Trophoblast cell (in vitro differentiated cells and primary cell): ENCODE data around the gene DUT.

Experiments used
- DNase-seq, 2 donors: peaks; one replicate each; pipeline ENCODE4 v3.0.0-alpha.2; 2016
- H2AFZ ChIP-seq: 2 replicates; pipeline ENCODE4 v1.6.1; 2013; ENCODE audit warnings: low read length, moderate library complexity, mild to moderate bottlenecking; ENCODE audit not compliant: insufficient read depth, poor library complexity
- H2AK5ac ChIP-seq: 2 replicates; pipeline ENCODE4 v1.6.1; 2013; ENCODE audit warnings: mild to moderate bottlenecking, low read length
- H2BK120ac ChIP-seq: 2 replicates; pipeline ENCODE4 v1.6.1; 2013; ENCODE audit warnings: low read length, mild to moderate bottlenecking, moderate library complexity; ENCODE audit not compliant: insufficient read depth, poor library complexity
- H2BK12ac ChIP-seq: 2 replicates; pipeline ENCODE4 v1.6.1; 2013; ENCODE audit warnings: mild to moderate bottlenecking, low read length, moderate library complexity
- H2BK5ac ChIP-seq: 2 replicates; pipeline ENCODE4 v1.6.1; 2013; ENCODE audit warnings: low read length, low read depth, moderate library complexity, mild to moderate bottlenecking; ENCODE audit not compliant: poor library complexity
- H3K14ac ChIP-seq: 2 replicates; pipeline ENCODE4 v1.6.1; 2013; ENCODE audit warnings: mild to moderate bottlenecking, low read length
- H3K18ac ChIP-seq: 2 replicates; pipeline ENCODE4 v1.6.1; 2013; ENCODE audit warnings: mild to moderate bottlenecking, low read length
- H3K23ac ChIP-seq: 2 replicates; pipeline ENCODE4 v1.6.1; 2013; ENCODE audit warnings: low read length
- H3K27ac ChIP-seq: 2 replicates; pipeline ENCODE4 v1.5.1; 2013; ENCODE audit warnings: low read depth, mild to moderate bottlenecking, inconsistent platforms, low read length, moderate library complexity
- H3K27me3 ChIP-seq: 2 replicates; pipeline ENCODE4 v1.6.1; 2013; ENCODE audit warnings: inconsistent platforms, mild to moderate bottlenecking, low read length, moderate library complexity; ENCODE audit not compliant: insufficient read depth
- H3K36me3 ChIP-seq, 2 experiments: 1 replicate in 1 of 2; 2 replicates in 1 of 2; pipeline ENCODE4 v1.6.1; 2013; ENCODE audit warnings: low read length in 2 of 2, mild to moderate bottlenecking in 2 of 2, moderate library complexity in 1 of 2; ENCODE audit not compliant: insufficient read depth in 2 of 2, control insufficient read depth in 1 of 2
- H3K4ac ChIP-seq: 2 replicates; pipeline ENCODE4 v1.6.1; 2013; ENCODE audit warnings: low read depth, mild to moderate bottlenecking, low read length, moderate library complexity
- H3K4me1 ChIP-seq, 2 experiments: 1 replicate in 1 of 2; 2 replicates in 1 of 2; pipeline ENCODE4 v1.6.1; 2013; ENCODE audit warnings: low read length in 2 of 2, mild to moderate bottlenecking in 2 of 2, moderate library complexity in 1 of 2; ENCODE audit not compliant: insufficient read depth in 2 of 2, control insufficient read depth in 1 of 2
- H3K4me2 ChIP-seq: 2 replicates; pipeline ENCODE4 v1.6.1; 2013; ENCODE audit warnings: inconsistent platforms, mild to moderate bottlenecking, low read length, moderate library complexity
- H3K4me3 ChIP-seq: 2 replicates; pipeline ENCODE4 v1.5.1; 2013; ENCODE audit warnings: mild to moderate bottlenecking, low read depth, low read length, inconsistent platforms
- H3K79me1 ChIP-seq: one replicate; pipeline ENCODE4 v1.6.1; 2013; ENCODE audit warnings: low read length
- H3K79me2 ChIP-seq: 2 replicates; pipeline ENCODE4 v1.6.1; 2013; ENCODE audit warnings: low read length, mild to moderate bottlenecking; ENCODE audit not compliant: control insufficient read depth, insufficient read depth, poor library complexity
- H3K9ac ChIP-seq: 2 replicates; pipeline ENCODE4 v1.6.1; 2013; ENCODE audit warnings: mild to moderate bottlenecking, low read length
- H3K9me3 ChIP-seq: 2 replicates; pipeline ENCODE4 v1.6.1; 2013; ENCODE audit warnings: low read depth, mild to moderate bottlenecking, control low read depth, inconsistent platforms, low read length; ENCODE audit not compliant: insufficient read depth
- H4K12ac ChIP-seq: 2 replicates; pipeline ENCODE4 v1.6.1; 2013; ENCODE audit warnings: low read depth, mild to moderate bottlenecking, low read length, moderate library complexity
- H4K8ac ChIP-seq: 2 replicates; pipeline ENCODE4 v1.6.1; 2013; ENCODE audit warnings: low read depth, mild to moderate bottlenecking, low read length, moderate library complexity
- H4K91ac ChIP-seq: one replicate; pipeline ENCODE4 v1.6.1; 2013; ENCODE audit warnings: low read depth, mild to moderate bottlenecking, low read length, moderate library complexity
- WGBS: extraction: QIAGEN DNeasy Blood & Tissue Kit; methylation state at CpG from one replicate; pipeline ENCODE4 v1.1.7; 2013; ENCODE audit warnings: missing lambda C conversion rate; ENCODE audit not compliant: insufficient read length, insufficient coverage; ENCODE audit errors: extremely low coverage; 5-methylcytosine and 5-hydroxymethylcytosine counted together

DUT gene

GRCh38 chr15:48285329-48286214 is 45.7 kb upstream of the DUT start:
- Histone ChIP-seq H3K23ac (no peak overlapping the region), H3K9me3 (no peaks in the 10 kb centered on the region), H3K4ac (no peak overlapping the region), H3K79me2 (no peaks in the 10 kb centered on the region), H3K4me3 (no peak overlapping the region), H3K36me3 (no peaks in the 10 kb centered on the region), H3K79me1 (no peaks in the 10 kb centered on the region), H3K14ac (no peak overlapping the region), H3K18ac (no peak overlapping the region), H2AFZ (no peak overlapping the region), H4K91ac (no peak overlapping the region), H3K4me1 (no peaks in the 10 kb centered on the region), H2AK5ac (no peak overlapping the region), H2BK120ac (no peak overlapping the region), H4K8ac (no peak overlapping the region), H2BK5ac (no peak overlapping the region), H3K4me2 (no peak overlapping the region), H3K27me3 (no peaks in the 10 kb centered on the region), H4K12ac (no peak overlapping the region), H3K27ac (no peak overlapping the region), H2BK12ac (no peak overlapping the region), H3K9ac (no peak overlapping the region)
- DNase-seq: peak; percentile 79 to 94
- no CpG with 5 or more reads among the region's 14 CpGs for WGBS

GRCh38 chr15:48289628-48290027 is 41.6 kb upstream of the DUT start:
- no peaks in the 10 kb centered on the region for H3K79me2 ChIP-seq
- no peak overlapping the region for H2AFZ ChIP-seq
- no peak overlapping the region for H3K27ac ChIP-seq
- no peak overlapping the region for H4K8ac ChIP-seq
- H4K12ac ChIP-seq: no peak overlapping the region
- H2BK120ac ChIP-seq: no peak overlapping the region
- H3K4me2 ChIP-seq: no peak overlapping the region
- no peak overlapping the region for H3K9ac ChIP-seq
- no peak overlapping the region for H3K4ac ChIP-seq
- H3K27me3 ChIP-seq: no peaks in the 10 kb centered on the region
- no peaks in the 10 kb centered on the region for H3K79me1 ChIP-seq
- no CpG with 5 or more reads among the region's 2 CpGs for WGBS
- no peak overlapping the region for H3K23ac ChIP-seq
- H4K91ac ChIP-seq: no peak overlapping the region
- no peaks in the 10 kb centered on the region for H3K36me3 ChIP-seq
- no peaks in the 10 kb centered on the region for H3K4me1 ChIP-seq
- H3K14ac ChIP-seq: no peak overlapping the region
- H3K18ac ChIP-seq: no peak overlapping the region
- no peak overlapping the region for H3K4me3 ChIP-seq
- H2BK12ac ChIP-seq: no peak overlapping the region
- no peak overlapping the region for H2BK5ac ChIP-seq
- H2AK5ac ChIP-seq: no peak overlapping the region
- no peak for DNase-seq
- no peaks in the 10 kb centered on the region for H3K9me3 ChIP-seq

GRCh38 chr15:48292458-48292857 is 38.8 kb upstream of the DUT start:
- Histone ChIP-seq H3K14ac (no peak overlapping the region), H3K9ac (no peak overlapping the region), H3K18ac (no peak overlapping the region), H3K23ac (no peak overlapping the region), H2BK120ac (no peak overlapping the region), H3K27ac (no peak overlapping the region), H4K91ac (no peak overlapping the region), H3K36me3 (no peaks in the 10 kb centered on the region), H2AFZ (no peak overlapping the region), H2BK12ac (no peak overlapping the region), H3K27me3 (no peaks in the 10 kb centered on the region), H3K4ac (no peak overlapping the region), H3K4me2 (no peak overlapping the region), H2AK5ac (no peak overlapping the region), H3K4me3 (no peak overlapping the region), H3K79me1 (no peaks in the 10 kb centered on the region), H2BK5ac (no peak overlapping the region), H4K12ac (no peak overlapping the region), H3K4me1 (no peaks in the 10 kb centered on the region), H3K9me3 (no peaks in the 10 kb centered on the region), H3K79me2 (no peaks in the 10 kb centered on the region), H4K8ac (no peak overlapping the region)
- WGBS: no CpG with 5 or more reads among the region's 4 CpGs
- no peak for DNase-seq

- no peak overlapping the region for H3K4ac ChIP-seq
- H2BK12ac ChIP-seq: no peak overlapping the region
- no peak overlapping the region for H3K4me2 ChIP-seq
- H3K79me2 ChIP-seq: no peaks in the 10 kb centered on the region
- no peaks in the 10 kb centered on the region for H3K79me1 ChIP-seq
- no peak overlapping the region for H3K27ac ChIP-seq
- no peak overlapping the region for H3K9ac ChIP-seq
- no peaks in the 10 kb centered on the region for H3K27me3 ChIP-seq
- no peaks in the 10 kb centered on the region for H3K36me3 ChIP-seq
- H2AFZ ChIP-seq: no peak overlapping the region
- H3K18ac ChIP-seq: no peak overlapping the region
- no peak overlapping the region for H4K91ac ChIP-seq
- no peaks in the 10 kb centered on the region for H3K9me3 ChIP-seq
- H3K23ac ChIP-seq: no peak overlapping the region
- H3K14ac ChIP-seq: no peak overlapping the region
- no peak overlapping the region for H4K8ac ChIP-seq
- H2BK5ac ChIP-seq: no peak overlapping the region
- no peaks in the 10 kb centered on the region for H3K4me1 ChIP-seq
- no peak overlapping the region for H3K4me3 ChIP-seq
- H2AK5ac ChIP-seq: no peak overlapping the region
- no peak overlapping the region for H4K12ac ChIP-seq
- DNase-seq: no peak
- no peak overlapping the region for H2BK120ac ChIP-seq
- no CpG with 5 or more reads among the region's 2 CpGs for WGBS
These were observed 33.6 kb upstream of the DUT start for GRCh38 chr15:48297668-48298067.
